ENCODE results near the gene SFXN5. TPM values are rescaled to one million over a fixed set of nuclear protein-coding genes. Genes with fewer than 3 reads are reported as not detected.

The SFXN5 gene
- total and polyA plus RNA-seq, 7 donors: 5.1 to 17.1 (median 12.2) TPM

DNA sequence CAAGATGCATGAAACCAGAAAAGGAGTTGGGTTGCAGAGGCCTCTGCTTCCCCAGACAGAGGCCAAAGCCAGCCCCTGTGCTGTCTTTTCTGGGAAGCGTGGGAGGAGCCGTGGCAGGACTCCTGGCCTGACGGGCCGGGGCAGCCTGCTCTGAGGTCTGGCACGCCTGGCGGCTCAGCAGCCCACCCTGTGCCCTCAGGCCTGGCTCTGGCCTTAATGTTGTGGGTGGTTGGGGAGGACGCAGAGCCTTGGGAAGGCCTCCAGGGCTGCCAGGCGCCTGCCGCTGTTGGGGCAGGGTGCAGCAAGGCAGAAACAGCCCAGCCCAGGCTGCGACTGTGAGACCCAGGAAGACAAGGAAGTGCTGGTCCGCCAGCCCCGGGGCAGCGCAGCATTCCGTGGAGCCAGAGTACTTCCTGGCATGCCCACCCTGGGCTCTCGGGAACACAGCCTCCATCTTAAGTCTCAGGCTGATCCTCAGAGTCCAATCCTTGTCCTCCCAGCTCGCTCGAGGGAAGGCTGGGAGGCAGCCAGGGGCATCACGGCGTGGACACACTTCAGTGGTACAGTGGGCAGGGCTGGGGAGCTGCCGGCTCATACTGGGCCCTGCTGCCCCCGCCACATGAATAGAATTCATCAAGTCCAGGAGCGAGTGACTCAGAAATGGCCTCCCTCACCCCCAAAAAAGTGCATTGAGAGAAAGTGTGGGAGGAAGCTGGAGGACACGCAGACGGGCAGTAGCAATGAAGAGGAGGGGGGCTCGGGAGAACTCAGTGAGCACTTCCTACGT is 81.5 kb downstream of the SFXN5 start:
- 87 to 90% (median 88%) methylated on average over 25 to 26 of the region's 26 CpGs for WGBS, 3 donors
- peak in 1 of 2 donors; percentile 50 for DNase-seq
- Histone ChIP-seq H3K36me3 (ENCODE audit: insufficient read depth in 1 of 2, low read depth in 1 of 2) (peaks cover 0 to 37% of the 10 kb centered on the region in 2 donors), H3K27me3 (ENCODE audit: insufficient read depth in 3 of 3, low read length in 2 of 3) (no peaks in the 10 kb centered on the region), H3K4me1 (peaks cover 1% of the 10 kb centered on the region), H3K4me3 (no peak overlapping the region), H3K9me3 (no peaks in the 10 kb centered on the region), H3K27ac (no peak overlapping the region)
- ATAC-seq: peak in 1 of 4 donors; percentile 19
- intact Hi-C loops (cut with DNase I): loop anchor here in 1 of 2 donors (5.0 kb wide), 1 partner anchor 172 kb away; no protein-coding TSS in a partner anchor
- TF ChIP-seq, protein P1, sequence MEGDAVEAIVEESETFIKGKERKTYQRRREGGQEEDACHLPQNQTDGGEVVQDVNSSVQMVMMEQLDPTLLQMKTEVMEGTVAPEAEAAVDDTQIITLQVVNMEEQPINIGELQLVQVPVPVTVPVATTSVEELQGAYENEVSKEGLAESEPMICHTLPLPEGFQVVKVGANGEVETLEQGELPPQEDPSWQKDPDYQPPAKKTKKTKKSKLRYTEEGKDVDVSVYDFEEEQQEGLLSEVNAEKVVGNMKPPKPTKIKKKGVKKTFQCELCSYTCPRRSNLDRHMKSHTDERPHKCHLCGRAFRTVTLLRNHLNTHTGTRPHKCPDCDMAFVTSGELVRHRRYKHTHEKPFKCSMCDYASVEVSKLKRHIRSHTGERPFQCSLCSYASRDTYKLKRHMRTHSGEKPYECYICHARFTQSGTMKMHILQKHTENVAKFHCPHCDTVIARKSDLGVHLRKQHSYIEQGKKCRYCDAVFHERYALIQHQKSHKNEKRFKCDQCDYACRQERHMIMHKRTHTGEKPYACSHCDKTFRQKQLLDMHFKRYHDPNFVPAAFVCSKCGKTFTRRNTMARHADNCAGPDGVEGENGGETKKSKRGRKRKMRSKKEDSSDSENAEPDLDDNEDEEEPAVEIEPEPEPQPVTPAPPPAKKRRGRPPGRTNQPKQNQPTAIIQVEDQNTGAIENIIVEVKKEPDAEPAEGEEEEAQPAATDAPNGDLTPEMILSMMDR (IDR thresholded peaks at IDR 0.05): no peak

DNA sequence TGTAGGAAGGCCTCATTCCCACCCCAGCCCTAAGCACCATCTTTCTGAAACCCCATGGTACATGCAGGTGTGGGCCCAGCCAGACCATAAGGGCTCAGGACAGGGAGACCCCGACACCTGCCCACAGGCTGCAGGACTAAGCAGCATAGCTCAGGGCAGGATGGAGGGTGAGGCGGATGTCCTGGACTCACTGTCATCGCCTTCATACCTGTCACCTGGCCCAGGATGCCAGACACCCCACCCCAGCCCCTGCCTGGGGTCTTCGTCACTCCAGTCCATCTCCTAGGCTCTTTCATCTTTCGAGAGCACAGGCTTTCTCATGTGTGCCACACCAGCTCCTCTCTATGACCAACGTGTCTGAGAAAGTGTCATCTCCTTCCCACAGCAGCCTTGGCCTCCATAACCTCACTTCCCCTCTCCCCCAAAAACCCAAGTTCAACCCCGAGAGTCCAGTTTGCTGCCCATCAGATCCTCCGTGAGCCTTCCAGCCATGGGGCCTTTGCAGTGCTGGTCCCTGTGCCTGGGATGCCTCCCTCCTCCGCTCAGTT is 82.7 kb downstream of the SFXN5 start:
- H3K27me3 ChIP-seq (ENCODE audit: insufficient read depth in 3 of 3, low read length in 2 of 3): no peaks in the 10 kb centered on the region
- TF ChIP-seq, protein P1 (IDR thresholded peaks at IDR 0.05): no peak
- peak in 1 of 2 donors; percentile 32 for DNase-seq
- no peak for ATAC-seq
- no peaks in the 10 kb centered on the region for H3K9me3 ChIP-seq
- H3K4me3 ChIP-seq: no peak overlapping the region
- intact Hi-C loops (cut with DNase I): no loop called here
- H3K36me3 ChIP-seq (ENCODE audit: insufficient read depth in 1 of 2, low read depth in 1 of 2): peaks cover 0 to 37% of the 10 kb centered on the region in 2 donors
- H3K27ac ChIP-seq: no peak overlapping the region
- WGBS, 3 donors: 89 to 93% (median 91%) methylated on average over 9 of the region's 9 CpGs
- peaks cover 13% of the 10 kb centered on the region for H3K4me1 ChIP-seq

DNA sequence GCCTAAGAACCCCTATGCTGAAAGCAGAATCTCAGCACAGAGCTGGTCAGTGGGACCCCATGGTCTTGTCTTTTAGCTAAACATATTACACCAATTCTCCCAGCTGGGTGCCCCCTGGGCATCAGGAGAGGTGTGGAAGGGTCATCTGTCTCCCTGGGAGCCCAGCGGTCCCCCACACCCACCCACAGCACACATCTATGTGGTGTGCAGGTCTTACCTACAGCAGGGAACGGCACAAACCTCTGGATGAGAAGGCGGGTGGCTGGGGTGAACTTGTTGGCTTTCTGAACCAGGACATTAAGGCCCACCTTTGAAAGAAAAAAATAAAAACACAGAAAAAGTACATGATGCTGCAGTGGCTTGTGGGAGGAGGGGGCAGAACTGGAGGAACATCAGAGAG is 83.5 kb downstream of the SFXN5 start:
- H3K4me1 ChIP-seq: peaks cover 20% of the 10 kb centered on the region
- DNase-seq (peak in 1 of 2 donors; percentile 12), ATAC-seq (no peak)
- TF ChIP-seq, protein P1 (IDR thresholded peaks at IDR 0.05): no peak
- 93 to 96% (median 94%) methylated on average over 3 of the region's 3 CpGs for WGBS, 3 donors
- peaks cover 0 to 37% of the 10 kb centered on the region in 2 donors for H3K36me3 ChIP-seq (ENCODE audit: insufficient read depth in 1 of 2, low read depth in 1 of 2)
- H3K27me3 ChIP-seq (ENCODE audit: insufficient read depth in 3 of 3, low read length in 2 of 3): no peaks in the 10 kb centered on the region
- H3K9me3 ChIP-seq: no peaks in the 10 kb centered on the region
- intact Hi-C loops (cut with DNase I): no loop called here
- H3K27ac ChIP-seq: no peak overlapping the region
- H3K4me3 ChIP-seq: no peak overlapping the region

DNA sequence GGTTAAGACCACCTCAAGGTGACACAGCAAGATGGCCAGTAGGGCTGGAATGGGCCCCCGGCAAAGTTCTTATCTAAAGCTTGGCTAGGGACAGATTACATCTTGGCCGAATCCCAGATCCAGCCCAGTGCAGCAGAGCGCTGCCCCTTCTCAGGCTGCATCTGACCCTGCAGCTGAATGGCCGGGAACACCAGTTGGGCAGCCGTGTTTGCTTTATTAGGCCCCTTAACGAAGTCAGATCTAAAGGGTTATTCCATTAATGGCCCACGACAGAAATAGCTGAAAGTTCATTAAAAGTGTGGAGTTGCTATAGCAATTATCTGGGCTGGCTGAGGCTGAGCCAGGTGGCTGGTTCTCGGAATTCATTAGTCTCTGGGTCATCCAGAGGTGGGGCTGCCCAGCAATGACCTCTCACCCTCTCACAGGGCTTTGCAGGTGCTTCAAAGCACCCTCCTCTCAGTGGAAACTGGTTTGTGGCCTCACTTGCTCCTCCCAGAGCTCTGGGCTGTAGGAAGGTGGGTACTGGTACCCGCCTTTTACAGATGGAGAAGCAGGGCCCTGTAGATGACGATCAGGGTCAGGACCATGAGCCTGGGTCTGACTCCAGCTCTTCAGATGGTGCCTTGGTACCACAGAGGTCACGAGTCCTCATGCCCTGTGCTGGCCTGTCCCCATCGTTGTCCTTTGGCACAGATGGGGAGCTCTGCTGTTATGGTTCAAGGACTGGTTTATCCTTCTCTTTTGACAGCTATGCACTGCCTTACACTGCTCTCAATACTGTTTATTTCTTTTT is 85.4 kb downstream of the SFXN5 start:
- peaks cover 30% of the 10 kb centered on the region for H3K4me1 ChIP-seq
- TF ChIP-seq, protein P1 (IDR thresholded peaks at IDR 0.05): no peak
- no peaks in the 10 kb centered on the region for H3K27me3 ChIP-seq (ENCODE audit: insufficient read depth in 3 of 3, low read length in 2 of 3)
- H3K9me3 ChIP-seq: no peaks in the 10 kb centered on the region
- H3K36me3 ChIP-seq (ENCODE audit: insufficient read depth in 1 of 2, low read depth in 1 of 2): peaks cover 0 to 32% of the 10 kb centered on the region in 2 donors
- no peak overlapping the region for H3K27ac ChIP-seq
- no peak for ATAC-seq
- intact Hi-C loops (cut with DNase I): no loop called here
- WGBS, 3 donors: 59 to 70% (median 61%) methylated on average over 12 of the region's 12 CpGs
- no peak overlapping the region for H3K4me3 ChIP-seq
- peak in 1 of 2 donors; percentile 45 for DNase-seq

Measured in psoas muscle (tissue), 8 donors.